Erythroblast (primary cell): ENCODE results near the gene LURAP1L.

Experiments
- GATA1 ChIP-seq: IDR thresholded peaks from 2 replicates; pipeline ENCODE4 v1.6.1; 2011; ENCODE audit warnings: low read depth, mild to moderate bottlenecking, control low read depth, low read length, moderate library complexity
- POLR2A ChIP-seq: IDR thresholded peaks from 2 replicates; pipeline ENCODE4 v1.6.1; 2011; ENCODE audit warnings: mild to moderate bottlenecking, low read length

- TF ChIP-seq POLR2A (no peak), GATA1 (no peak)
These were observed 38.7 kb downstream of the LURAP1L start for GRCh38 chr9:12813533-12813932.
